Omental fat pad (tissue), 4 donors: ENCODE measurements around the gene TRPM3. TPM values are rescaled to one million over a fixed set of nuclear protein-coding genes. Genes with fewer than 3 reads are reported as not detected.

Experiments used
- ATAC-seq: fragments of 150-250 bp; one replicate; pipeline ENCODE4 v1.9.1; 2016; ENCODE audit warnings: mild to moderate bottlenecking, moderate library complexity; ENCODE audit not compliant: low FRiP score
- DNase-seq: peaks from one replicate; pipeline ENCODE4 v3.0.0-alpha.2; 2019; ENCODE audit warnings: low spot score
- total RNA-seq, 4 donors: library from RNA; depleted of rRNA; stranded (reverse); fragments of >200 nt; gene quantifications; one replicate each; pipeline ENCODE4 v1.1.0, GENCODE V29; 2016
- TF ChIP-seq, protein P1 (sequence below), 3 donors: fragments of 450-650 bp; IDR thresholded peaks; one replicate each; pipeline ENCODE4 v1.5.1; 2016 to 2017; ENCODE audit warnings: antibody characterized with exemption in 3 of 3, mild to moderate bottlenecking in 3 of 3, moderate library complexity in 2 of 3

TRPM3 gene
- total RNA-seq, 4 donors from 2014 or later: 0.60 to 9.3 (median 1.5) TPM

DNA sequence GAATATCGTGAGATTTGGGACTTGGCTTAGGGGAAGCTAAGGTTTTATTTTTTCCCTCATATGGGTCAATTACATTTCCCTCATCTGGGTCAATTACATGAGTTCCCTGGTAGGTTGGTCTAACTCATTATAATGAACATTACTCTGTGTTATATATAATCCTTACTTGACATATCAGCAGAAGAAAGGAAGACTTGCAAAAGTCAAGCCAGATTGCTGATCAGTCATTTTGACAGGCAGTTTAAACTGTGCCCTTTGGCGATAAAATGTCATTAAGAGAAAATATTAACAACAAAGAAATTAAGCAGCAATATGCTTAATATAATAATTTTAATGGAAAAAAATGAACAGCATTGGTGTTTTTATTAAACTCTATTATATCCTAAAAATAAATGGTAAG lies 23.1 kb upstream of the TRPM3 start:
- TF ChIP-seq, protein P1, sequence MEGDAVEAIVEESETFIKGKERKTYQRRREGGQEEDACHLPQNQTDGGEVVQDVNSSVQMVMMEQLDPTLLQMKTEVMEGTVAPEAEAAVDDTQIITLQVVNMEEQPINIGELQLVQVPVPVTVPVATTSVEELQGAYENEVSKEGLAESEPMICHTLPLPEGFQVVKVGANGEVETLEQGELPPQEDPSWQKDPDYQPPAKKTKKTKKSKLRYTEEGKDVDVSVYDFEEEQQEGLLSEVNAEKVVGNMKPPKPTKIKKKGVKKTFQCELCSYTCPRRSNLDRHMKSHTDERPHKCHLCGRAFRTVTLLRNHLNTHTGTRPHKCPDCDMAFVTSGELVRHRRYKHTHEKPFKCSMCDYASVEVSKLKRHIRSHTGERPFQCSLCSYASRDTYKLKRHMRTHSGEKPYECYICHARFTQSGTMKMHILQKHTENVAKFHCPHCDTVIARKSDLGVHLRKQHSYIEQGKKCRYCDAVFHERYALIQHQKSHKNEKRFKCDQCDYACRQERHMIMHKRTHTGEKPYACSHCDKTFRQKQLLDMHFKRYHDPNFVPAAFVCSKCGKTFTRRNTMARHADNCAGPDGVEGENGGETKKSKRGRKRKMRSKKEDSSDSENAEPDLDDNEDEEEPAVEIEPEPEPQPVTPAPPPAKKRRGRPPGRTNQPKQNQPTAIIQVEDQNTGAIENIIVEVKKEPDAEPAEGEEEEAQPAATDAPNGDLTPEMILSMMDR (IDR thresholded peaks at IDR 0.05): no peak
- no peak for DNase-seq
- no peak for ATAC-seq

DNA sequence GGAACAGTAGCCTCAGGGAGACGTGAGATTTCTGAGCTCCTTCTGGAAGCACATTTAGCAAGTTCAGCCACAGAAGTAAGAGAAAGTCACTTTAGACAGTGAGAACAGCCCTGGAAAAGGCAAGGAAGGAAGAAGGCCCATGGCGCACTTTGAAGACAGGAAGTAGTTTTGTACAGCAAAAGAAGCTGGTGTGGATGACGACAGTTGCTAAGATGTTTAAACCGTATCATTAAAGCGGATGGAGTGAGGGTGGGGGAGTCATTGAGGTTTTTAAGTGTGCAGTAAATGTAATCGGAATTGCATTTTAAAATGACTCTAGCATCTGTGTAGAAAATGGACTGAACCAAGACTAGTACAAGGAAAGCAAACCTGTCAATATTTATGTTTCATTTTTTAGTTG lies 15.3 kb upstream of the TRPM3 start:
- ATAC-seq (no peak), DNase-seq (no peak)
- TF ChIP-seq, protein P1 (IDR thresholded peaks at IDR 0.05): no peak

DNA sequence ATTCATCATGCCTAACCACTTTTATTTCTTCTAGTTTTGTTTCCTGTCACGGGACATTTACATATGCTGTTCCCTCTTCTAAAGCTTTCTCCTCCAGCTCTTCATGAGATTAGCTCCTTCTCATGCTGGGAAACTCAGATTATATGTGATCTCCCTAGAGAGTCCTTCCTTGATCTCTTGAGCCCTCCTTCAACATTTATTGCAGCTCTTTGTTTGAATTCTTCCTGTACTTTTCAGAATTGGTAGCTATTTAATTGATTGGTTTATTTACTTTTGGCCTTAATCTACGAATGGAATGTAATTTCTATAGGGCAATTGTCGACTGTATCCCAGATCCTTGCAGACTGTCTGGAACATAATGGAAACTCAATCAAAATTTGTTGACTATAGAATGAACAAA lies 9.7 kb upstream of the TRPM3 start:
- DNase-seq (no peak), ATAC-seq (no peak)
- TF ChIP-seq, protein P1 (IDR thresholded peaks at IDR 0.05): no peak

DNA sequence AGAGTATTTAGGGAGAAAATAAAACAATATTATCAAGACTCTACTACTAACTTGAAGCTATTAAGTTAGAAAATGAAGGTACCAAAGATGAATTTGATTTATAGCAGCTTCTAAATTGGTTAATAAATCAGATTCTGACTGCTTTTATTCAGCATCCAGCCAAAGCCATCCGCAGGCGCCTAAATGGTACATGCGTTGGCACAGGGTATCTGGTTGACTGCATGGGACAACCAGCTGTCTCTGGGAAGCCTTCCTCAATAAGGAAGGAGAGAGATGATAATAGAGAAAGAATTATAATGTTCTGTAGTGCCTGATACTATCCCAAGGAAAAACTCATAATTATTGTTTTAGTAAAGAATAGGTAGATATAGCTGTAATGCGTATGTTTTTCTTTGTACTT lies 9.1 kb upstream of the TRPM3 start:
- DNase-seq (no peak), ATAC-seq (no peak)
- TF ChIP-seq, protein P1 (IDR thresholded peaks at IDR 0.05): no peak

DNA sequence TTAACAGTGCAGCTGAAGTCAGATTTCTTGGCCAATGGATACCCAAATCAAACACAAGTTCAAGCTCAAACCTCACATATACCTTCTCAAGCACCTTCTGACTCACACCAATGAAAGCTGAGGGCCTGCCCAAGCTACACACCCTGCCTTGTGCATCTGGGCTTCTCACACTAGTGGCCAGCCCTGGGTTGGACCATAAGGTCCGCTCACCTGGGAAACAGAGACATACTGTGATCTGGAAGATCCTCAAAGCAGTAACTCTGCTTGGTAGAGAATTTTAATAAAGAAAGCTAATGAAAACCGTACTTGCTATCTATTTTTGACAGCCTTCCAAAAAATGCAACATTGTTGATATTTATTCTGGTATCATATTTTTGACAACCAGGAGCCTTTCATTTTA lies 7.4 kb upstream of the TRPM3 start:
- ATAC-seq (no peak), DNase-seq (no peak)
- TF ChIP-seq, protein P1 (IDR thresholded peaks at IDR 0.05): no peak

DNA sequence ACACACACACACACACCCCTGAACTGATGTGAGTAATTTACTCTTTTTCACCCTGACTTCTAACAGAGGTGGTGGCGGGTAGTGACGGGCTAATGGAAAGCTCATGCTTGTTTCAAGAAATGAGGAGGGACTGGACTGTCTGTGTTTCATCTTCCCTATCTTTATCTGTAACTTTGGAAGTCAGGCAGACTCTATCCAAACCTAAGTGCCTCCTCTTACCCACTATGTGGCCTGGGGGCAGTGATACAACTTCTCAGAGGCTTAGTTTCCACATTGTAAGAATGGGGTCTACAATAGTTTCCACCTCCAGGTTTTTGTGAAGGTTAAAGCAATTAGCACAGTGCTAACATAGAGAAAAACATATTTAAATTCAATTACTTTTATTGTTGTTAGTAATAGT lies 5.9 kb upstream of the TRPM3 start:
- DNase-seq: no peak
- no peak for ATAC-seq
- TF ChIP-seq, protein P1 (IDR thresholded peaks at IDR 0.05): no peak

DNA sequence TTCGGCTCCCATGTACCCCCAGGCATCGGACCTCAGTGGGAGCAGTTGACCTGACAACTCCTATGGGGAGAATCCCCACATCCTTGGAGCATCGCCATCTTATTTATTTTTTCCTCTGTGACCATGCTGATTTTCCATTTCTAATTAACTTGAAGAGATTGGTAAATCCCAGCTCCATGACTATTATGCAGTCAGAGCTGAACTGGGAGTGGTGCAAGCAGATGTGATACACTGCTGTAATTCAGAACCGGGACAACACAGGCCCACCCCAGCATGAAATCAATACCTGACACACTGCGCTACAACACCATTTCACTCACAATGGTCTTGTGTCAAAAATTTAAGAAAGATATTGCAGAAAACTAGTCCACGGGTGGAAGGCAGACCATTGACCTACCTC lies 1.0 kb upstream of the TRPM3 start:
- TF ChIP-seq, protein P1 (IDR thresholded peaks at IDR 0.05): no peak
- ATAC-seq (no peak), DNase-seq (no peak)
